AG04449 (cell line): ENCODE measurements around the gene CFAP46.

Experiments used
- CTCF ChIA-PET: fragments of 350-600 bp; formaldehyde crosslinking; extraction: SDS; loops from one replicate; lab custom pipeline; 2021; ENCODE audit warnings: antibody characterized with exemption; lab: Yijun Ruan, JAX
- POLR2A ChIA-PET: fragments of 400-600, 350-600 bp; formaldehyde crosslinking; extraction: SDS; loops from one replicate; lab custom pipeline; 2020; ENCODE audit warnings: antibody characterized with exemption, inconsistent platforms; lab: Yijun Ruan, JAX
- DNase-seq: peaks from one replicate; pipeline ENCODE4 v3.0.0-alpha.2; 2010; ENCODE audit warnings: low read depth, low spot score
- H3K4me3 ChIP-seq: 2 replicates; pipeline ENCODE4 v1.5.1; 2011; ENCODE audit warnings: low read depth, mild to moderate bottlenecking, control low read depth, low read length
- CTCF ChIP-seq: IDR thresholded peaks from one replicate; pipeline ENCODE4 v1.5.1; 2011; ENCODE audit warnings: mild to moderate bottlenecking, moderate library complexity, low read length, control low read depth, inconsistent platforms; ENCODE audit not compliant: insufficient read depth; ENCODE audit errors: missing control alignments

CFAP46 gene

GRCh38 chr10:132810807-132811700, 131.3 kb downstream of the CFAP46 start:
- no peak overlapping the region for H3K4me3 ChIP-seq
- ChIA-PET CTCF (no interaction called here), POLR2A (no interaction called here)
- no peak for TF ChIP-seq CTCF
- DNase-seq = no peak

- no peak for DNase-seq
- CTCF ChIA-PET = no interaction called here
- TF ChIP-seq CTCF = no peak
- H3K4me3 ChIP-seq = no peak overlapping the region
- POLR2A ChIA-PET = no interaction called here
Observed at GRCh38 chr10:132810141-132810806, 132.1 kb downstream of the CFAP46 start.

- H3K4me3 ChIP-seq = no peak overlapping the region
- no peak for TF ChIP-seq CTCF
- ChIA-PET CTCF (no interaction called here), POLR2A (no interaction called here)
- no peak for DNase-seq
Observed at GRCh38 chr10:132809232-132810140, 132.9 kb downstream of the CFAP46 start.

- no peak overlapping the region for H3K4me3 ChIP-seq
- no peak for DNase-seq
- ChIA-PET CTCF (interaction anchor here (0.7 kb wide), 1 partner anchor 24 kb away, joined by 3 read pairs; no protein-coding TSS in a partner anchor), POLR2A (no interaction called here)
- no peak for TF ChIP-seq CTCF
Observed at GRCh38 chr10:132808383-132809231, 133.8 kb downstream of the CFAP46 start.

GRCh38 chr10:132807621-132808049, 134.7 kb downstream of the CFAP46 start:
- DNase-seq = no peak
- no peak overlapping the region for H3K4me3 ChIP-seq
- no peak for TF ChIP-seq CTCF
- ChIA-PET CTCF (interaction anchor here (0.7 kb wide), 1 partner anchor 25 kb away, joined by 3 read pairs; no protein-coding TSS in a partner anchor), POLR2A (no interaction called here)
